HG02840 (cell line): Measurements from ENCODE around the gene HOXB4.

Experiments used
- ATAC-seq: cut with Tn5 transposase; IDR thresholded peaks from one replicate; pipeline ENCODE4 v1.9.1; 2021; ENCODE audit warnings: mild to moderate bottlenecking, moderate library complexity, moderate number of reproducible peaks; ENCODE audit not compliant: unreplicated experiment, low FRiP score

The HOXB4 gene

DNA sequence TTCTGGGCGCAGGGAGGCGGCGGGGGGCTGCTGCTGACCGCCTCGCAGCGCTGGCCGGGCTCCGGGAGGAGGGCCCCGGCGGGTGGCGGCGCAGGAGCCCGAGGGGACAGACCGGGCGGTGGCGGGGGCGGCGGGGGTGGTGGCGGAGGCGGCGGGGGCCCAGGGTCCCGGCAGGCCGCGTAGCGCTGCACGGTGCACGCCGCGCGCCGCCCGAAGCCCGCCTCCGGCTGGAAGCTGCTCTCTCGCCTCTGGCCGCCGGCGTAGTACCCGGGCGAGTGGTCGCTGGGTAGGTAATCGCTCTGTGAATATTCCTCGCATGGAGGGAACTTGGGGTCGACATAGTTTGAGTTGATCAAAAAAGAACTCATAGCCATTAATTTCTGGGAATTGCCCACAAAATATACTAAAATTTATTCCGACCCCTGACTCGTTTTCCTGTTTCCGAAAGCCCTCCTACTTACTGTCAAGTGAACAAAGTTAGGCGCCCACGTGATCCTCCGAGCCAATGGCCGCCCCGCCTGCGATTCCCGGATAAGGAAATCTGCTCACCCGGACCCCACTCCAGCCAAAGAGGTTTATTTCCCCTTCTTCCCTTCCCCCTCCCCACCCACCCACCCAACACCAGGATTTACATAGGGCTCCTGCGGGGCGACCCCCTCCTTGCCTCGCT lies at the start of gene HOXB4:
HOXB4 (minus strand) TSS at position 405 of the 670 bp plus-strand sequence; CDS start at position 374, 31 bp downstream.
- no peak for ATAC-seq

DNA sequence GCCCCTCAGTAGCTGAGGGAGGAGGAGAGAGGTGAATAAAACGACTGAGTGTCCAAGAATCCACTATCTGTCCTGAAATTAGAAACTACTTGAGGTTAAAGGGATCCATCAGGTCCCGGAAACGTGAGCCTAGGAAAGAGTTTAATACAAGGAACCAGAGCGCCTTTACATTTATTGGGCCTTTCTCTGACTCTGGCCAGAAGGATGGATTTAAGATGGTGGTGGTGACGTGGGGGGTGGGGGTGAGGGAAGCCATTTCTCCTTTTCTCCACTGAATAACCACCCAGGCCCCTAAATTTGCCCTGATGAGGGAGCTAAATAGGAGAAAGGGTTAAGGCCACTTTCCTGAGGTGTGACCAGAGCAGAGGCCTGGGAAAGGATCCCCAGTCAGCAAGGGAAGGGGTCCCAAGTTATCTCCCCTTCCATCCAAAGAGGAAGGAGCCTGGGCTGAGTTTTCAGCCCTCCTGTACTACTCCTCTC lies 49.0 kb upstream of the HOXB4 start:
- no peak for ATAC-seq

DNA sequence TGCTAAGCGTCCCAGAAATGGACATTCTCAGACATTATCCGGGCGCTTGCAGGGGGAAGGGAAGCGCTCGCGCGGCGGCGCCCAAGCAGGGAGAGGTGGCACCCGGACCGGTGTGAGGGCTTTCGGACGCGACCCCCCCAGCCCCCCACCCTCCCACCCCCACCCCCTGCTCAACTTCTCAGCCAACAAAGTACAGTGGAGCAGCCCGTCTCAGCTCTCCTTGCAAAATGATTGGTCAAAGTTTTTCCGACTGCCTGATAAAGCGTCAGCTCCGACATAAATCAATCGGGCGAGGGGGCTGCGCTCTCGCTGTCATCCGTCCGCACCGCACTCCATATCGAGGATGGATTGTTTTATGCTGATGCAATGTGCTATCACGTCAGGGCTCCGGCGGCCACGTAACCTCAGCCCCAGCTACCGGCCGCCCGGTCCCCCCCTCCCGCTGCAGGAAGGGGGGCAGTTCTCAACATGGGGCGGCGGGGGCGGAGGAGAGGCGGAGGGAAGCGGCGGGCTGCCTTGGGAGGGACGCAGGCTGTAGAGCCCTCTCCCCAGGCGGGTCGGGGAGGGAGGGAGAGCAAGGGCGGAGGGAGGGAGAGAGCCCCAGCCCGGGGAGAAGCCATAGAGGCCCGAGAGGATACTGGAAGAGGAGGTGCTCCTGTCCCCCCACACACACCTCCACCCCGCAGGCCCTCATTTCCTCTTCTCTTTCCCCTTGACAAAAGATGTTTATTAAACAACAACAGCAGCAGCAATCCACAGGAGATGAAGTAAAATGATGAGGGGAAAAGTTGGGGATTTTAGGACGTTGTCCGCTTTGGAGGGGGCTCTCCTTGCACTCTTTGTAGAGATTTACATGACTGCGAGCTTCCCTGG lies 48.3 kb upstream of the HOXB4 start, which contains the start of gene HOXB9:
HOXB9 (minus strand) TSS at position 114 of the 873 bp plus-strand sequence; CDS start at position 25, 89 bp downstream.
- no peak for ATAC-seq

- no peak for ATAC-seq
Observed at GRCh38 chr17:48625495-48626244, 47.5 kb upstream of the HOXB4 start.

GRCh38 chr17:48624544-48625494 lies 46.7 kb upstream of the HOXB4 start:
- no peak for ATAC-seq

DNA sequence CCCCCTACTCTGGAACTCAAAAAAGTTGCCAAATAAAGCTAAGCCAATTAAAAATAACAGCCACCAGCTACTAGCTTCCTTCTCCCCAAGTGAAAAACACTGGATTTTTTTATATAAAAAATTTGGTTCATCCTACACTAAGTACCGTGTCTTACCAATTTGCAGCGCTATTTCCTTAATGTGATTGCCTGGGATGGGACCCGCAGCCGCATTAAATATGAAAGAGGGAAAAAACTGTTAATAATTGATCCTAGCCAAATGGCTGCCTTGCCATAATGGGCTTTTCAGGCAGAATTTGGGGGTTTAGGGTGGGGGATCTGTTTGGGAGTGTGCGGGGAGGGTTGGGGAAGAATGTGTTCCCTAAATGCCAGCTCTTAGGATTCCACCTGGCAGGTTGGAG lies 46.0 kb upstream of the HOXB4 start:
- no peak for ATAC-seq

GRCh38 chr17:48623583-48623982 lies 45.4 kb upstream of the HOXB4 start:
- ATAC-seq, result no peak

GRCh38 chr17:48622857-48623256 lies 44.7 kb upstream of the HOXB4 start:
- no peak for ATAC-seq

DNA sequence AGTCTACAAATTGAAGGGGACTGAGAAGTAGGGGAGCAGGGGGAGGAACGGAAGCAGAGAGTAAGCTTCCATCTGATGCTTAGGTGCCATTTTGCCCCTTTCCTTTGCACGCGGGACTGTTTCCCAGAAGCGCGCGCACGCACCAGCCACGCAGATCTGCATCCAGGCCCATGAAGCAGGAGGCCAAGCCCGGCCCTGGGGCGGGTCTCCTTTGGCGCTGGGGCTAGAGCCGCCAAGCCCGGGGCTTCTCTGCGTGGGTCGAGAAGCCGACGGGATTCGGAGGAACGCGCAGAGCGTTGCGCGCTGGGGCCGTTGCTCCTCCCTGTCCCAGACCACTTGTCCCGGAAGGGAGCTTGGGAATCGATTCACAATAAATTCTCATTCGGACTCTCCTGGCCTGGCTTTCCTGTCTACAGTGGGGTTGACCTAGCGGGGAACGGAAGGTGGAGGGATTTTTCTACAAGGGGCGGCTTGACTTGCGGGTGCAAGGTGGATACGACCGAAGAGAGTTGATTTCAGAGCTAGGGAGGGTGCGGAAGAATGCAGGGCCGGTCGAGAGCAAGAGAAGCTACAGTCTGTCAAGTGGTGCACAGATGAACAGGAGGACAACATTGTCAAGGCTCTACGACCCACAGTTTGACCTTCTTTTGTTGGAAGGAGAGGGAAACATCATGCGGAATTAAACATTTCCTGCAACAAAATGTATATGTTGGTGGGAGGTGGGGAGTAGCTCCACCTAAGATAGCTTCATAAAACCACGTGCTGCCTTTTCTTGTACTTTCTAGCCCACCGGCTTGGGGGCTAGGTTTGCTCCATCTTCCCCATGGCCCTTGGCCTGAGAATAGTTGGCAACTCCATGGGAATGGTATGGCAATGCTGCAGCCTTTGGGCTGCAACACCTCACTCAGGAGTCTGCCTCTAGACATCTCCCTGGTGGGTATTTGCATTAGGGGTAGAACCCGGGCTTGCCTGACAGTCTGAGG lies 43.6 kb upstream of the HOXB4 start:
- ATAC-seq, result no peak

DNA sequence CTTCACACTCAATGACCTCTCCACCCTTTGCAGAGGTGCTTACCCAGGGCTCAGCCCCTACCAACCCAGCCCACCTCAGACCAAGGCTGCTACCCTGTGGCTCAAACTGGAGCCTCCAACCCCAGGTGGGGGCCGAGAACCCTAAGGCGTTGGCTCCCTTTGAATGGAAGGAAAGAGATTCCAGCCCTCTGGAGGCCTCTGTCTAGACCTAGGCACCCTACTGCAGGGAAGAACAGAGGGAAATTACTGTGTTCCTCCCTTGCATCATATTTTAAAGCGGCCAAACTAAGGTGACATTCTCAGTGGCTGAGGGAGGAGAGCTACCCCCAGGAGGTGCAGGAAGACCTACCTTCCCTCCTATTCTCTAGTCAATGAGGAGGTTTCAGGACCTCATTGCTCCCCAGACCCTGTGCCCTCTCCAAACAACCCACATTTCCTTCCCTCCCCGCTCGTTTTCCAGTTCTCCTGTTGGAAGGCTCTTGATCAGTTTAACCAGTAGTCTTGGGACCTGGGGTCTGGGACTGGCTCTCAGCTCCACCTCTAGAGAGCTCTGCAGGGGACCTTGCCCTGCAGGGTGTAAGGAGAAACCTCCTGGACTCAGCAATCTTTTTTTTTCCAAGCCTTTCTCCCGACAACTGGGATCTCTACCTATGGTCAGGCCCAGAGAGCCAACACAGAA lies 42.5 kb upstream of the HOXB4 start:
- no peak for ATAC-seq

DNA sequence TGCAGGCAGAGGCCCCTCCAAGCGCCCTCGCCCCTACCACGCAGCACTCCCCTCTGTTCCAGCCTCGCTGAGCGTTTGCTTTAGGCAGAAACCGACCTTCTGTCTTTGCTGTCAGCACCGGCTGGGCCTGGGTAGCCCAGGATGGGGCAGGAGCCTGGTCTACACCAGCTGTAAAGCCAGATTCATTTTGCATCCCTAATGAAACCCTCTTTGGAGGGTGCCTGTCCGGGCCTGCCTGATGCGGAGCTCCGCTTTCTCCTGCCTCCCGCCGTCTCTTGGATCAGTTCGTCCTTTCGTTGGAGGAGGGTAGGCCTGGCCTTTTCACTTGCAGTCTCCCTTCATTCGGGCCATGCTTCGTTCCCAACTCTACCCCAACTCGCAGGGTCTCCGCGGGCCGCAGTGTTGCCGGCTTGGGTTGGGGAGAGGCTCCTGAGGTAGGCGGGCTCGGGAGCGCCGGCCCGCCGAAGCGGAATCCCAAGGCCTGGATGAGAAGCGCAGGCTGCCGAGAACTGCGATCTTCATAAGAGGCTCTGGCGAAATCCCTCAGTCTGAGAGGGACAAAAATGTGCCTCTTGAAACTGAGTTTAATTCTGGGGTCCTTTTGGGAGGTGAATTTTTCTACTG lies 41.8 kb upstream of the HOXB4 start:
- no peak for ATAC-seq

DNA sequence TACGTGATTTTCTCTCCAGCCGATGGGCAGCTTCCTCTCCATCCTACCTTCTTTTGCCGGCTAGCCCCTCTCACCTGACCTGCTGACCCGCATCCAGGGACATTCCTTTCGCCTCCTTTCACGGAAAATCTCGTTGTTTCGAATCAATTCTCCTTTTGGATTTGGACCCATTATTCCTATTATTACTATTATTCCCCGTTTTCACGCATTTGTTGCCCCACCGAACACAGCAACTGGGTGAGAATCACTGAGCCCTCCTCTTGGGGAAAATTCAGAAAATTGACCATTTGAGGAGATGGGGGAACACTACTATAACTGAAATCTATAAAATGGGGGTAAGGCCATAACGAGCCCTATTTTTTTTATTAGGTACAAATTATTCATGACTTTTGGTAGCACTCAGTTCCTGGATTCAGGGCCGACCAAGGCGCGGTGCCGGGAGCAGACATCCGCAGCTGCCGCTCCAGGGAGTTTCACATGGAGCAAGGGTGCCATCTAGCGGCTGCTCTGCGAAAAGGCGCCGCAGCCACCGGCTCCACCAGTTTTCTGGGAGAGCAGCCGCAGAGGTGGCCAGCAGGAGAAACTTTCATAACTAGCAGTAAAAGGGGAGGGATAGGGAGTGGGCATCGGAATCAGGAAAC lies 40.2 kb upstream of the HOXB4 start:
- no peak for ATAC-seq

DNA sequence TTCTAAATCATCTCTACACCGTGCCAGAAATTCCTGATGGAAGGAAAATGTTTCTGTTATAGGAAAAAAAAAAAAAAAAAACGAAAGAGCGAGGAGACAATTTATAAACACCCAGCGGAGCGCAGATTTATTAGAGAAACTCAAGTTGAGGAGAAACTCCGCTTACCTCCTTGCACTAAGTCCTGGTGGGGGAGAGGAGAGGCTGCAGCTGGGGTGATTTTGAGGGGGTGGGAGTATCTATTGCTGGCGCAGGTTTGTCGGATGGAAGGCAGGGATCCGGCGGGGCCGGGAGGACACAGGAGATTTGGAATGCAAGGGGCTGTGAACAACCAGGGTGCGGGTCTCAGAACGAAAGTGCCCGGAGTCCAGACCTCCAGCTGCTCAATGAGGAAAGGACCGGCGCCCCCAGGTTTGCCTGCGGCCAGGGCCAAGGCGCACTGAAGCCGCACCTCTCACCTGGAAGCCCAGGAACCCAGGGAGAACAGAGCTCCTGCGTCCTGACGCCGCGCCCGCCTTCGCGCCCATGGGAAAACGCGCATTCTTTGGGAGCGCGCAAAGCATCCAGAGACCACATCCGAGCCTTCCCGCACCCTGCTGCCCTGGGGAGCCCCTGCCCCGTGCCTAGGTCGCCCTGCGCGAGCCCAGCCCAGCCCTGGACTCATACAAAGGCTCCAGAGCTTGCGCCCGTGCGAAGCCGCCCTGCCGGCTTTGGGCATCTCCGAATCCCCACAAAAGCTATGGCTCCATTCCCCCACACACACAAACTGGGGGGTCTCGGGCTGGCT lies 39.5 kb upstream of the HOXB4 start:
- ATAC-seq, result no peak

- no peak for ATAC-seq
Observed at GRCh38 chr17:48616717-48617470, 38.7 kb upstream of the HOXB4 start.

DNA sequence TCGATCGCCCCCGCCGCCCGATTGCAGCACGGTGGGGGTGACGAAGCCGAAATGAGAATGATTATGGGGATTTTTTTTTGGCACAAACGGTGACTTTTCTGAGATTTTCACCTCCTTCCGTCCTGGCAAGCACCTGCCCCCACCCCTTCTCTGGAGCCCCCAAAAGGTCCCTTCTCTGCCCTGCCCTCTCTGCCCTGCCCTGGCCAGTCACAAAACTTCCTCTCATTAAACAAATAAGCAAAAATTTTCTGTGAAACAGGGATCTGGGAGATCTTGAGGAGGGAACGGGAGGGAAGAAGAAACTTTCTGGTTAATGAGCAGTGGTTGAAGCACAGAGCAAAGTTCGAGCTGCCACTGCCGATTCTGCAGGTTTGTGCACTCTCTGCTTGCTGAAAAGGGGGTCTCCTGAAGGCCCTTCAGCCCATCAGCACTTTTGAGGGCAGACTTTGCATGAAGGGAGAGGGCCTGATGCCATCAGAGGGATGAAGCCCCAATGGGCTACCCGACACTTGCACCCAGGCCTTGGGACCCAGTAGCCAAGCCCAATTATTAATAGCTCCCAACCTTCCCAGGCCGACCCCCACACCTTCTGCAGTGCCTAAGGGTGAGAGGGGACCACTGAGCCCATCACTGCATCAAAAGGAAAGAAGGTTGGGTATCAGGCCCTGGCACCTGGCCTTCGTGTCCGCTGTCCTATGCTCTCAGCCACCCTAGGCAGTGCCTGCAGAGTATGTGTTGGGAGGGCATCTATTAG lies 38.0 kb upstream of the HOXB4 start:
- ATAC-seq, result no peak
